K562 (cell line): ENCODE measurements around the gene FGF21. TPM values are rescaled to one million over a fixed set of nuclear protein-coding genes. Genes with fewer than 3 reads are reported as not detected.

Experiments used
- BRCA1 ChIP-seq, 2 experiments: fragments of 450-650 bp in 1 of 2; sonication (generic) in 1 of 2; formaldehyde crosslinking in 1 of 2; IDR thresholded peaks; 2 replicates each; pipeline versions ENCODE4 v1.5.0 to v1.6.1; 2017 to 2020; ENCODE audit warnings: mild to moderate bottlenecking in 1 of 2, missing genetic modification reagents in 1 of 2
- CBX8 ChIP-seq: fragments of 200-600 bp; sonication (generic); IDR thresholded peaks from 2 replicates; pipeline ENCODE4 v1.6.1; 2012; ENCODE audit warnings: borderline replicate concordance, mixed run types, low read depth, mild to moderate bottlenecking, moderate library complexity, mixed read lengths, low read length, control low read depth, inconsistent platforms; ENCODE audit not compliant: poor library complexity, severe bottlenecking; ENCODE audit errors: extremely low read depth
- CHD2 ChIP-seq: IDR thresholded peaks from 2 replicates; pipeline ENCODE4 v1.6.1; 2011; ENCODE audit warnings: low read depth, low read length
- GABPA ChIP-seq: fragments of 200-800 bp; sonication (Bioruptor generic); conservative IDR thresholded peaks from 2 replicates; pipeline ENCODE4 v1.6.1; 2016; ENCODE audit warnings: low read depth, missing genetic modification characterization, missing compliant biosample characterization
- RUNX1 ChIP-seq: sonication (generic); IDR thresholded peaks from 2 replicates; pipeline ENCODE4 v1.6.1; 2016; ENCODE audit warnings: antibody characterized with exemption, low read depth
- ZNF165 ChIP-seq: fragments of 250-450 bp; sonication (Bioruptor Pico); IDR thresholded peaks from 2 replicates; pipeline ENCODE4 v1.4.0; 2020; ENCODE audit warnings: borderline replicate concordance
- ZNF23 ChIP-seq: fragments of 250-450 bp; sonication (Bioruptor Pico); IDR thresholded peaks from 2 replicates; pipeline ENCODE4 v1.4.0; 2020; ENCODE audit warnings: mild to moderate bottlenecking
- polyA plus RNA-seq, 8 experiments: library from polyadenylated mRNA; depleted of rRNA in 4 of 8; stranded (reverse) in 5 of 8; unstranded in 3 of 8; fragments of >200 nt; fragmentation: Nextera tagmentation in 2 of 8; fragmentation: Illumina TruSeq in 1 of 8; extraction: Ambion mirVana in 2 of 8; extraction: Trizol in 1 of 8; gene quantifications; 2 replicates each; pipeline versions ENCODE4 v1.2.1 to v1.2.3, GENCODE V29; 2011 to 2014; ENCODE audit warnings: inconsistent platforms in 1 of 8, missing spikeins in 1 of 8
- total RNA-seq, 7 experiments: library from RNA; depleted of rRNA in 6 of 7; stranded (reverse); fragments of >200 nt in 6 of 7; fragmentation: Illumina TruSeq in 2 of 7; extraction: Trizol in 2 of 7; gene quantifications; 2 replicates each; pipeline versions ENCODE4 v1.2.1 to v1.2.3, GENCODE V29; 2011 to 2021; ENCODE audit warnings: low replicate concordance in 1 of 7
- TF ChIP-seq, protein P1 (sequence below): fragments of 450-650 bp; IDR thresholded peaks from 2 replicates; pipeline ENCODE4 v1.6.1; 2016; ENCODE audit warnings: low read depth, mild to moderate bottlenecking, moderate library complexity
- TF ChIP-seq, protein P2 (sequence below): fragments of 250-450 bp; sonication (Bioruptor Pico); IDR thresholded peaks from 2 replicates; pipeline ENCODE4 v1.5.0; 2021
- TF ChIP-seq, protein P3 (sequence below): fragments of 450-650 bp; IDR thresholded peaks from 2 replicates; pipeline ENCODE4 v1.6.1; 2017; ENCODE audit warnings: antibody characterized with exemption, mild to moderate bottlenecking
- TF ChIP-seq, protein P4 (sequence below): conservative IDR thresholded peaks from 2 replicates; pipeline ENCODE4 v1.6.1; 2011; ENCODE audit warnings: low read depth, mild to moderate bottlenecking, low read length; ENCODE audit not compliant: control insufficient read depth

The FGF21 gene
- total and polyA plus RNA-seq, 9 of the 15 experiments (the other 6 are each of a cell fraction or from before 2014, with no cell fraction given) = 0.04 to 0.77 (median 0.09) TPM; not detected in 6

DNA sequence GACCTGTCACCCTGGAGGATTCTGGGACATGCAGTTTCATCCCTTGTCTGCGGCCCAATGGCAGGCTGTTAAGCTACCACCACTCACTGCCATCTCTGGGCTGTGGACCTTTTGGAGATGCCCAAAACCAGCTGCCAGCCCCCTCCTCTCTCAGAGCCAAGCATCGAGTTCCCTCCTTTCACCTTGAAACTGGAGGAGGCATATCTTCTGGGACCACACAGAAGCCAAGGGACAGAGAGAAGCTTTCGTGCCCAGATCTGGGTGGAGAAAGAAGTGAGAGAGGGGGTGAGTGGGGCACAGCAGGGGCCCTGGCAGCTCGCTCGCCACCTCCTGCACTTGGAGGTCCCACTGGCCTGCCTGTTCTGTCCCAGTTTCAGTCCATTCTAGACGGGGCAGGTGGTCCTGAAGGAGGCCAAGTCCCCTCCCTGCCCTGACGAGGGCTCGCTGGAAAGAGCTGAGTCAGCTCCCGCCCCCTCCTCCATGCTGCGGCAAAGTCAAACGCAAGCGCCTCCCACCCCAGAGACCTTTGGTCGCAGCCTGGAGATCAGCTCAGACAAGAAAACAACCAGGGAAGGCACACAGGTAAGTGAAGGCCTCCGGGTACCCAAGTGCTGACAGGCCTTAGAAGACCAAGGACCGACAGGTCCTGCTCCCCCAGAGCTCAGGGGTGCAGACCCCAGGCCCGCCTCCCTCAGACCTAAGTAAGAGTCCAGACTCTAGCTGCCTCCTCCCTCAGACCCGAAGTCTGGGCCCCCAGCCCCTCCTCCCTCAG lies 51.7 kb downstream of the FGF21 start (continued):
- TF ChIP-seq CBX8 (no peak), ZNF165 (CRISPR knock-in tag) (no peak), ZNF23 (CRISPR knock-in tag) (no peak), RUNX1 (no peak), BRCA1 (IDR thresholded peaks at IDR 0.05) (no peak), BRCA1 (CRISPR knock-in tag; IDR thresholded peaks at IDR 0.05) (no peak), GABPA (tag) (no peak), CHD2 (no peak)
- TF ChIP-seq, protein P1, sequence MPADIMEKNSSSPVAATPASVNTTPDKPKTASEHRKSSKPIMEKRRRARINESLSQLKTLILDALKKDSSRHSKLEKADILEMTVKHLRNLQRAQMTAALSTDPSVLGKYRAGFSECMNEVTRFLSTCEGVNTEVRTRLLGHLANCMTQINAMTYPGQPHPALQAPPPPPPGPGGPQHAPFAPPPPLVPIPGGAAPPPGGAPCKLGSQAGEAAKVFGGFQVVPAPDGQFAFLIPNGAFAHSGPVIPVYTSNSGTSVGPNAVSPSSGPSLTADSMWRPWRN = no peak
- TF ChIP-seq, protein P2, sequence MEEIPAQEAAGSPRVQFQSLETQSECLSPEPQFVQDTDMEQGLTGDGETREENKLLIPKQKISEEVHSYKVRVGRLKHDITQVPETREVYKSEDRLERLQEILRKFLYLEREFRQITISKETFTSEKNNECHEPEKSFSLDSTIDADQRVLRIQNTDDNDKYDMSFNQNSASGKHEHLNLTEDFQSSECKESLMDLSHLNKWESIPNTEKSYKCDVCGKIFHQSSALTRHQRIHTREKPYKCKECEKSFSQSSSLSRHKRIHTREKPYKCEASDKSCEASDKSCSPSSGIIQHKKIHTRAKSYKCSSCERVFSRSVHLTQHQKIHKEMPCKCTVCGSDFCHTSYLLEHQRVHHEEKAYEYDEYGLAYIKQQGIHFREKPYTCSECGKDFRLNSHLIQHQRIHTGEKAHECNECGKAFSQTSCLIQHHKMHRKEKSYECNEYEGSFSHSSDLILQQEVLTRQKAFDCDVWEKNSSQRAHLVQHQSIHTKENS = no peak
- TF ChIP-seq, protein P3, sequence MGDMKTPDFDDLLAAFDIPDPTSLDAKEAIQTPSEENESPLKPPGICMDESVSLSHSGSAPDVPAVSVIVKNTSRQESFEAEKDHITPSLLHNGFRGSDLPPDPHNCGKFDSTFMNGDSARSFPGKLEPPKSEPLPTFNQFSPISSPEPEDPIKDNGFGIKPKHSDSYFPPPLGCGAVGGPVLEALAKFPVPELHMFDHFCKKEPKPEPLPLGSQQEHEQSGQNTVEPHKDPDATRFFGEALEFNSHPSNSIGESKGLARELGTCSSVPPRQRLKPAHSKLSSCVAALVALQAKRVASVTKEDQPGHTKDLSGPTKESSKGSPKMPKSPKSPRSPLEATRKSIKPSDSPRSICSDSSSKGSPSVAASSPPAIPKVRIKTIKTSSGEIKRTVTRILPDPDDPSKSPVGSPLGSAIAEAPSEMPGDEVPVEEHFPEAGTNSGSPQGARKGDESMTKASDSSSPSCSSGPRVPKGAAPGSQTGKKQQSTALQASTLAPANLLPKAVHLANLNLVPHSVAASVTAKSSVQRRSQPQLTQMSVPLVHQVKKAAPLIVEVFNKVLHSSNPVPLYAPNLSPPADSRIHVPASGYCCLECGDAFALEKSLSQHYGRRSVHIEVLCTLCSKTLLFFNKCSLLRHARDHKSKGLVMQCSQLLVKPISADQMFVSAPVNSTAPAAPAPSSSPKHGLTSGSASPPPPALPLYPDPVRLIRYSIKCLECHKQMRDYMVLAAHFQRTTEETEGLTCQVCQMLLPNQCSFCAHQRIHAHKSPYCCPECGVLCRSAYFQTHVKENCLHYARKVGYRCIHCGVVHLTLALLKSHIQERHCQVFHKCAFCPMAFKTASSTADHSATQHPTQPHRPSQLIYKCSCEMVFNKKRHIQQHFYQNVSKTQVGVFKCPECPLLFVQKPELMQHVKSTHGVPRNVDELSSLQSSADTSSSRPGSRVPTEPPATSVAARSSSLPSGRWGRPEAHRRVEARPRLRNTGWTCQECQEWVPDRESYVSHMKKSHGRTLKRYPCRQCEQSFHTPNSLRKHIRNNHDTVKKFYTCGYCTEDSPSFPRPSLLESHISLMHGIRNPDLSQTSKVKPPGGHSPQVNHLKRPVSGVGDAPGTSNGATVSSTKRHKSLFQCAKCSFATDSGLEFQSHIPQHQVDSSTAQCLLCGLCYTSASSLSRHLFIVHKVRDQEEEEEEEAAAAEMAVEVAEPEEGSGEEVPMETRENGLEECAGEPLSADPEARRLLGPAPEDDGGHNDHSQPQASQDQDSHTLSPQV = peak; percentile 78
- TF ChIP-seq, protein P4, sequence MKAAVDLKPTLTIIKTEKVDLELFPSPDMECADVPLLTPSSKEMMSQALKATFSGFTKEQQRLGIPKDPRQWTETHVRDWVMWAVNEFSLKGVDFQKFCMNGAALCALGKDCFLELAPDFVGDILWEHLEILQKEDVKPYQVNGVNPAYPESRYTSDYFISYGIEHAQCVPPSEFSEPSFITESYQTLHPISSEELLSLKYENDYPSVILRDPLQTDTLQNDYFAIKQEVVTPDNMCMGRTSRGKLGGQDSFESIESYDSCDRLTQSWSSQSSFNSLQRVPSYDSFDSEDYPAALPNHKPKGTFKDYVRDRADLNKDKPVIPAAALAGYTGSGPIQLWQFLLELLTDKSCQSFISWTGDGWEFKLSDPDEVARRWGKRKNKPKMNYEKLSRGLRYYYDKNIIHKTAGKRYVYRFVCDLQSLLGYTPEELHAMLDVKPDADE = no peak
- TF ChIP-seq, all 486 proteins: peak for 26
